ENCODE measurements around the gene BBIP1.

BBIP1 gene

DNA sequence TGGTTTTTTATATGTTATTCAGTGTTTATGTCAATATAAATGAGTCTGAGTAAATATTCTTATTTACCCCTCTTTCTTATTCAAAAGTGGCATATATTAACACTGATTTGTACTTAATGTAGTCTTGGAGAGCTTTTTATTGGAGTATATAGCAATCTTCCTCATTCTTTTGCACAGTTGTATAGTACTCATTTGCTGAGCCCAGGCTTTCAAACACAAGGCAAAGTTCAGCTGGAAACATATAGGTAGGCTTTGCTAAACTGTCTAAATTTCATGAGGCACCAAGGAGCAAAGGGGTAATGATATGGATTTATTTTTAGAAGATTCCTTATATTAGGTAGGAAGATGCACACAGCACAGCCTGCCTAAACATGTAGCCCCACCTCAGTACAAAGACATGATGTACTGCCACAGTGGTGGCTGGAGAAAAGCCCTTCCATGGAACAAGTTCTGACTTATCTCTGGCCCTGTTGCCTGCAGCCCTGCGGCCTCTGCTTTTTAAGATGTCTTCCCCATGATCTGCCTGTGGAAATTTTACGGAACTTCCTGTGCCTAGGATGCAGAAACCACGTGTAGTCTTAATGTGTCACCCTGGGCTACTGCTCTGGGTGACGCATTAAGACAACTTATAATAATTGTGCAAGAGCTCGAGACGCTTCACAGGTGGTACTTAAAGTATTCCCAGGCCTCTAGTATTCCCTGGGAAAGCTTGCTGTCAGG lies 56.9 kb downstream of the BBIP1 start:
- no peak for DNase-seq

DNA sequence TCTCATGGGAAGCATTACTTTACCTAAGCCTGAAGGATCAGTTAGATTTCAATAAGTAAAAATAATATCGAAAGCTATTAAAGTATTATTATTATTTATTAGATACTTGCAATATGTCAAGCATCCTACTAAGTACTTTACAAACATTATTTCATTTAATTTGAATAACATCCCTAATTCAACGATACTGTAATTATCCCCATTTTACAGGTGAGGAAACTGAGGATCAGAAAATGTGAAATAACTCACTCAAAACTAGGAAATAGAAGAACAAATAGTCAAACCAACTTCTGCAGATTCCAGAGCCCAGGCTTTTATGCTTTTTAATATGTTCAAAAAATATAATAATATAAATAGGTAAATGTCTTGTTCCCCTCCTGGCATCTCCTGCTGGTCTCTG lies 57.5 kb downstream of the BBIP1 start:
- DNase-seq, result no peak

DNA sequence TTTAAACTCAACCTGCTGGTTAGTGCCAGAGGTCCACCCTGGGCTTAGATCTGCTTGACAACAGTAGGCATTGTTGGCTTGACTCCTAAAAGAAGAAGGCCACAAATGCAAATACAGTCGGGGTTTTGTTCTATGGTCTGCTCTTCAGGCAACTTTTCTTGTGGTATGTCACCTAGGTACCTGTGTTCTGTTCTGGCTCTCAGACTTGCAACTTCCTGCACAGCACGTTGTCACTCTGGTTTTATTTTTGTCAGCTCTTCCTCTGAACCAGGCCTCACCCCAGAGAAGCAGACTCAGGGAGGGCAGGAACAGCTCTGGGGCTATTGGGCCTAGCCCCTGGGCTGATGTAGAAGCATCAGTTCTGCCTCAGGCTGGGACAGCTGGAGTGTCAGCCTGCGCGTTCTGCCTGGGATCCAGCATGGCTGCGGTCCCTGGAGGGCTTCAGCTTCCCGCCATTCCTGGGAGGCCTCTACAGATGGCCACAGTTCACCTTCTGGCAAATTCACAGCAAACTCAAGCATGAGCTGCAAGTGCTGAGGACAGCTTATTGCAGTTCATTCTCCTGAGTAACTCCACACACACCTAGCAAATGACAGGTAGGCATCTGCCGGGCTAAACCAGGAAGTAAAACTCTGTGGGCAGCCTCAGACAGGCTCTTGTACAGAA lies 58.3 kb downstream of the BBIP1 start:
- peak; percentile 10 for DNase-seq

DNA sequence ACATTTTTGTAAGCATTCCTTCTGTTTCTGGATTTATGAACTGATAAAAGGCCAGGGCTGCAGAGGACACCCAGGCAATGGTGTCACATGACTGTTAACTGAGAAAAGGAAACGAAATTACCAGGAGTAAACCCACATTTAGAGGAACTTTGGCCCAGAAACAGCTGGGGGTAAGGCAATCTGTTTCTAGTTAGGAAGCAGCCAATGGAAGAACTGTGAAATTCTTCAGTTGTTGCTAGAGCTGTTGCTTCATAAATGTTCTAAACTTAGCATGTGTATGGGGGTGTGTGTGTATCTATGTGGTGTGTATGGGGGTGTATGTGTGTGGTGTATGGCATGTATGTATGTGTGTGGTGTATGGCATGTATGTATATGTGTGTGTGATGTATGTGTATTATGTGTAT lies 59.0 kb downstream of the BBIP1 start:
- DNase-seq, result no peak

DNA sequence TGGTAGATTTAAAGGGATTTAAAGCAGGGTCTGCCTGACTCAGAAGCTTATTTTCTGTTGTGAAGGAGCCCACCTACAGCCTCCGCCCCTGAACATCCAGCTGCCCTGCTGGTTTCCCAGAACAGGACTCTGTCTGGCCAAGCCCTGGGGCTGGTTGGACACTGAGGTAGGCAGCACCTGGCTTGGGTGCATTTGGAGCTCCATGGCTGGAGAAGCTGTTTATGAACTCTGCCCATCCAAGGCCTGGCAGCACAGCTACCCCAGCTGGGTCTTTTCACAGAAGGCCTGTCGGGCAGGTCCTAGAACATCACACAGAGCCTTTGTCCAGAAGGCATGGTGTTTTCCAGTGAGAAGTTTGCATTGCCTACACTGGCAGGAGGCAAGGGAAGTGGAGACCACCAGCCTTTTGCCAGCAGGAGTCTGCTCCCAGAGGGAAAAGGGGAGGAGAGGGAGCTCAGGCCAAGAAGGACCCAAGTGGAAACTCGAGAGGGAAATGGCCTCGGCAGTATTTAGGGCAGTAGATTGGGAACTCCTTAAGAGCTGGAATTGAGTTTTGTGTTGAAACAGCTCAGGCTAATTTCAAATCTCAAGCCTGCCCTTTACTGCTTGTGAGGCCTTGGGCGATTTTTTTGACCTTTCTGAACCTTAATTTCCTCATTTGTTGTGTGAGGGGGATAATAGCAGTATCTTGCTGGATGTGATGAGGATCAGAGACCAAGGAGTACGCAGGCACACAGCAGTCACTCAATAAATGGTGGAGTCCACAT lies 59.6 kb downstream of the BBIP1 start:
- DNase-seq, result no peak

DNA sequence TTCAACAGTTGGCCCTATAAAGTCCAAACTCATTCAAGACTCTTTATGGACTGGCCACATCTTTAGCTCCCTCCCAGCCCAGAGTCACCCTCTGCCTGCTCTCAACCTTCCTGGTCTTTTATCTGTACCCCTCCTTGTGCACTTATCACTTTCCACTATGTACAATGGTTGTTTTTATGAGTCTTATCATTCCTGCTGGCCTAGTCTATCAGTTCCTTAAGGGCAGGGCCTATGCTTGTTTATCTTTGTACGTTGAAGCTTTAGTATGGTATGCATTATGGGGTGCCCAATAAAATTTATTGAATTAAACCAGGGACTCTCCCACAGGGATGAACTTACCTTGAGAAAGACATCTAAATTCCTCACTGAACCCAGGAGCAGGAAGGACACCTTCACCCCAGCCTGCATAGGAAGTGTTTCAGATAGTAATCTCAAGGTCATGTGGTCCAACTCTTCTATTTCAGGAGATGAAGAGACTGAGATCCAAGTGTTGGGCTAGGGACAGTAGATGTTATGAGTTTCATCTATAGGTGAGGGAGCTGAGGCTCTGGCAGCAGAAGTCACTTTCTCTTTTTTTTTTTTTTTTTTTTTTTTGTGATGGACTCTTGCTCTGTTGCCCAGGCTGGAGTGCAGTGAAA lies 60.6 kb downstream of the BBIP1 start:
- no peak for DNase-seq

DNA sequence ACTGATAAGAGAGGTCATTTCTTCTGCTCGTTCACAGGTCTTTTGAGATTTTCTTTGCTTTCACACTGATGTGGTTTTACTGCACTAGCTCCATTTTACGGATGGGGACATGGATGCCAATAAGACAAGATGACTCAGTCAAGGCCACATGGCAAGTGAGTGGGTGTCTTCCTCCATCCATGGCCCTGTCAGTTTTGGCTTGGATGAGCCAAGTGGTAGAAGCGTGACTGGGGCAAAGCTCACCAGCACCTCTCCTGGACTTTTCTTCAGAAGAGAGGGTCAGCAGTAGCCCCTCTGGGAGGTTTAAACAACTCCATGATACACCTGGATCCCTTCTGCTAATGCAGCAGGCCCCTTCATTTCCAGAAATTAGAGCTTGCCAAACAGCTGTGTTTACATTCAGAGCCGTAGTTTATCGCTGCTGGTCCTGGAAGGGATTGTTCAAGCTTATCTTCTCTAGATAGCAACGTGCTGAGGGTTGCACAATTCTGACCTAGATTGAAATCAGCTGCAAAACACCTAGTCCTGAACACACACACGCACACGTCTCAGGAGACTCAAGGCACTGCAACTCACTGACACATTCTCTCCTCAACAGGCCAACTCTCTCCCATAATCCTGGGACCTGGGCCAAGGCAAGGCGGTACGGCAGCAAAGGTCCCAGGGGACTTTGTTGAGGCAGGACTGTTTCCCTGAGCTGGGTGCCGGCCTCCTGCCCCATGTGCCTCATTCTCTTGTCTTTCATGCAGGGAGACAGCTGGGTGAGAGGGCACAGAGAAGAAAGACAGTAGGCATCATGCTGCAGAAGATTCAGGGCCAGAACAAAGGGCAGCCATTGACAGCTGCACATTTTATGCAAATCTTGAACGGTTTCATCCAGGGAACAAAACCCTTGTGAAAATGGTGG lies 61.5 kb downstream of the BBIP1 start:
- peak; percentile 84 for DNase-seq

DNA sequence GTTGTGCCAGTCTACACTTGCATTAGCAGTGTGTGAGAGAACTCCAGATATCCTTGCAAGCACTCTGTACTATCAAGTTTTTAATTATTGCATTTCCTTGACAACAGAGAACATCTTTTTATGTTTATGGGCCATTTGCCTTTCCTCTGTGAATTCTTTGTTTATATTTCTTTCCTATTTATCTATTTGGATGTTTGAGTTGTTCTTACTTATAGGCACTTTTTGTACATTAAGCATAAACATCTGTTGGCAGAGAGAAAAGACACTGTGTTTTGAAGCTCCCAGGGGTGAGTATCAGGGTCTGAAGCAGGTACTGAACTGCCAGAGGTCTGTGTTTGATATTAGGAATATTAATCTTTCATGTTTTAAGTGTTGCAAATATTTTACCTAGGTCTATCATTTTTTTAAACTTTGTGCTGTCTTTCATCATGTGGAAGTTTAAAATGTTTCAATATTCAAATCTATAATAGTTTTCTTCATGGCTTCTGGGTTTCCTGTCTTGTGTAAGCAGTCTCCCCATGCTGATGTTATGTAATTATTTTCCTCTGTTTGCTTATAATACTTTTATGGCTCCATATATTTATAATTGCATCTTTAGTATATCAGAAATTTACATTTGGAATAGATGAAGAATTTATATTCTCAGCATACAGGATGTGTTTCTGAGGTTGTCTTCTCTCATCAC lies 64.9 kb downstream of the BBIP1 start:
- DNase-seq, result no peak

DNA sequence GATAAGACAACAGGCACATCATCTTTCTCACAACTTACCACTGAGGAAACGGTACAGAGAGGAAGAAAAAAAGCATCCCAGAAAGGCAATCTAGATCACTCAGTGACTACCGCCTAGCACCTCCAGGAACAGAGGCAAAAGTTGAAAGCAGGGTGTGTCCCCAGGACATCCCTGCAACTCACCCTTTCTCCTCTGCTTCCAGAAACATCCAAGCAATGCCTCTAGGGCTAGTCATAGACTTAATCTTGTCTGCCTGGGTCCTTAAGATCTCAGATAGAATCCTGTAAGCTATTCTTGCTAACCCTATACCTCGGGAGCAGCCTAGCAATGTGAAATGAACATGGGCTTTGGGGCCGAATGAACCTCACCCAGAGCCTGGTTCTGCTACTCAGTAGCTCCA lies 66.0 kb downstream of the BBIP1 start:
- DNase-seq, result no peak

DNA sequence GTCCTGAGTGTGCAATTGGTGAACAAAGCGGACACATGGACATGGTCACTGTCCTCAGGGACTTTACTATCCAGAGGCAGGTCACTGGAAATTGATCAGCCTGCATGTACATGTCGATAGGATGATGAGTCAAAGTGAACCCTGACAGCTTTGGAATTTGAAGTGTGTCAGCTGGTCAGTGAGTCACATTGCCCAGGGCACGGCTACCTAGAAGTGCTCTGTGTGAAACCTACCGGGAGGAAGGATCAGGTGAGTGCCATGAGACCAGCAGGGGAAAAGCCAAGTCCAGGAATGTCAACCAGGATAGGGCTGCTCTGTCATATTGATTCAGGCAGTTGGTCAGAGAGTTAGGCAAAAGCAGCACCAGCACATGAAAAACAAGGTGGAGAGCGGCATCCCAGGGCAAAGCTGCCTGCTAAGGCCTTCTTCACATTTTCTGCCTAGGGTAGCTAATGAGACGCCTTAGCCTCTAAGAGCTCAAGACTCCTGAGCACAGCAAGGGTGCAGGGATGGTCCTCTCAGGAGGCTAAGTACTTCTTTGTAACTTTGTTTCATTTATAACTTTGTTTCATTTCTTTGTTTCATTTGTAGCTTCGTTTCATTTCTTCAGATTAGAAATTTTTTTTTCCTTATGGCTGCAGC lies 66.6 kb downstream of the BBIP1 start:
- DNase-seq, result no peak

DNA sequence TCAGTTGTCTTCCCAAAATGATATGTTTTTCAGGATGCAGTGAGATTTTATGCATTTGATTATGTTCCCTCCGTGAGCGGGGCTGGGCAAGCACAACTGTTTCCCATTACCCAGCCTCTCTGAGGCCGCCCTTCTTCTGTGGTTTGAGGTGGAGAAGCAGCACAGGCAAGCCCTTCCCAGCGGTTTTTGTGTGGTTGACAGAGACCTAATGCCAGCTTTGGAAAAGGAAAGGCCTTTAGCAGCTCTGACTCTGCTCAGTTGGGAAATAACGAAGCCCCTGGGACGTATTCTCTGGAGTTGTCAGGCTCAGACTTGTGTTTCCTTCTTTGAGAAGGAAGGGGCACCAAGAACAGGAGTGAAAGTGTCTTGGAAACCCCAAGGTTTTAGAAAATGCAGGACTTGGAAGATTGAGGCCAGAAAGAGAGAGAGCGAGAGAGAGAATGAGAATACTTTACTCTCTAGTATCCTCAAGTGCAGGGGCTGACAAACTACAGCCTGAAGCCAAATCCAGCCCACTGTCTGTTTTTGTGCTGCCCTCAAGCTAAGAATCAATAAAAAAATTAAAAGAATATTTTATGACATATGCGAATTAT lies 67.9 kb downstream of the BBIP1 start:
- DNase-seq, result no peak

DNA sequence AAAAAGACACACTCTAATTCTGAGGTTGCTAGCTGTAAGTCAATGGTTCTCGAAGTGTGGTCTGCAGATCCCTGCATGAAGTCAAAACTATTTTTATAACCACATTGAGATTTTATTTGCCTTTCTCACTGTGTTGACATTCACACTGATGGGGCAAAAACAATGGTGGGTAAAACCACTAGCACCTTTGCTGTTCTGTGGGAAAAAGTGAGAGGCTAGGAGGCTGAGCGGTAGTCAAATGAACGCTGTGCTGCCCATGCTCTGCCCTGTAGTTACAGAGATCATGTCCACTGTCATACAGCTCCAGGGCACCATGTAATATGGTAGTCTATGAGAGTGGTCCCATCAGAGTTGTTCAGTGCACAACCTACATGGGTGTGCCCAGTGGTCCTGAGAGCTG lies 68.9 kb downstream of the BBIP1 start:
- DNase-seq, result no peak
